Endothelial cell of umbilical vein (primary cell): ENCODE measurements around the gene DNAJA4.
A peak's percentile ranks its signal among the peaks of the same experiment; 100 is the strongest.

Experiments
- CTCF ChIP-seq, 2 donors: IDR thresholded peaks; 1 replicate in 1 of 2; 2 replicates in 1 of 2; pipeline ENCODE4 v1.5.1; 2011; ENCODE audit warnings: low read length in 2 of 2, mild to moderate bottlenecking in 2 of 2, moderate library complexity in 2 of 2, control low read depth in 1 of 2, inconsistent platforms in 1 of 2, low read depth in 1 of 2; ENCODE audit not compliant: insufficient read depth in 1 of 2; ENCODE audit errors: extremely low read depth in 1 of 2
- POLR2A ChIP-seq: IDR thresholded peaks from 2 replicates; pipeline ENCODE4 v1.6.1; 2012; ENCODE audit warnings: low read depth, mild to moderate bottlenecking, control low read depth, low read length

DNA sequence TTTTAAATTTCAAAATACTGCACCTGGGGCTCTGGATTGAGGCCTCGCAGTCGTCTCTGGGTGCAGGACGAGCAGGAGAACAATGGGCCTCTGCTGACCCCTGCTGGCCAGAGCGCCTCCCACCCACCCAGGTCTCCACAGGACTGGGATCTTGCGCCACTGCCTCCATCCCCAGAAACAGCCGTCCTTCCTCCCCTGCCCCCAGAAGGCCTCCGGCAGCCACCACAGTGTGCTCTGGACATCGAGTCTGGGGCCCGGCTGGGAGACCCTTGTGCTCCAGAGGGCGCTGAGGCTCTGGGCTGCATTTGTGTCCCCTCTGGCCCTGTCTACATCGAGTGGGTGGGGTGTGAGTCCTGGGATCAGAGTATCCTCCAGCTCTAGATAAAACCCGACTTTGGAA, 23.3 kb upstream of the DNAJA4 start:
- TF ChIP-seq CTCF (IDR thresholded peaks at IDR 0.05; ENCODE audit: extremely low read depth in 1 of 2, insufficient read depth in 1 of 2, low read depth in 1 of 2, low read length in 2 of 2) (peak; percentile 78 to 92), POLR2A (no peak)
